ENCODE results near the gene CCN5. TPM values are rescaled to one million over a fixed set of nuclear protein-coding genes. Genes with fewer than 3 reads are reported as not detected.

CCN5 gene
- total RNA-seq, 1 donor from 2014 or later: not detected

DNA sequence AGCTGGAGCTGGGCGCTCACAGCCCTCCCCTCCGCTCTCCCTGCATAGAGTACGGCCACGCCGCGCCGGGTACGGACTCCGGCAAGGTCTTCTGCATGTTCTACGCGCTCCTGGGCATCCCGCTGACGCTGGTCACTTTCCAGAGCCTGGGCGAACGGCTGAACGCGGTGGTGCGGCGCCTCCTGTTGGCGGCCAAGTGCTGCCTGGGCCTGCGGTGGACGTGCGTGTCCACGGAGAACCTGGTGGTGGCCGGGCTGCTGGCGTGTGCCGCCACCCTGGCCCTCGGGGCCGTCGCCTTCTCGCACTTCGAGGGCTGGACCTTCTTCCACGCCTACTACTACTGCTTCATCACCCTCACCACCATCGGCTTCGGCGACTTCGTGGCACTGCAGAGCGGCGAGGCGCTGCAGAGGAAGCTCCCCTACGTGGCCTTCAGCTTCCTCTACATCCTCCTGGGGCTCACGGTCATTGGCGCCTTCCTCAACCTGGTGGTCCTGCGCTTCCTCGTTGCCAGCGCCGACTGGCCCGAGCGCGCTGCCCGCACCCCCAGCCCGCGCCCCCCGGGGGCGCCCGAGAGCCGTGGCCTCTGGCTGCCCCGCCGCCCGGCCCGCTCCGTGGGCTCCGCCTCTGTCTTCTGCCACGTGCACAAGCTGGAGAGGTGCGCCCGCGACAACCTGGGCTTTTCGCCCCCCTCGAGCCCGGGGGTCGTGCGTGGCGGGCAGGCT, 35.1 kb downstream of the CCN5 start:
- Mint-ChIP-seq H3K4me3 (ENCODE audit: unreplicated experiment) (no peak overlapping the region), H3K27me3 (ENCODE audit: unreplicated experiment) (peaks cover 14% of the 10 kb centered on the region), H3K36me3 (ENCODE audit: unreplicated experiment) (no peaks in the 10 kb centered on the region), H3K4me1 (ENCODE audit: low read depth, unreplicated experiment) (peaks cover 18% of the 10 kb centered on the region), H3K27ac (ENCODE audit: unreplicated experiment) (no peak overlapping the region), H3K9me3 (ENCODE audit: unreplicated experiment) (peaks cover 17% of the 10 kb centered on the region)
- TF ChIP-seq, protein P1, sequence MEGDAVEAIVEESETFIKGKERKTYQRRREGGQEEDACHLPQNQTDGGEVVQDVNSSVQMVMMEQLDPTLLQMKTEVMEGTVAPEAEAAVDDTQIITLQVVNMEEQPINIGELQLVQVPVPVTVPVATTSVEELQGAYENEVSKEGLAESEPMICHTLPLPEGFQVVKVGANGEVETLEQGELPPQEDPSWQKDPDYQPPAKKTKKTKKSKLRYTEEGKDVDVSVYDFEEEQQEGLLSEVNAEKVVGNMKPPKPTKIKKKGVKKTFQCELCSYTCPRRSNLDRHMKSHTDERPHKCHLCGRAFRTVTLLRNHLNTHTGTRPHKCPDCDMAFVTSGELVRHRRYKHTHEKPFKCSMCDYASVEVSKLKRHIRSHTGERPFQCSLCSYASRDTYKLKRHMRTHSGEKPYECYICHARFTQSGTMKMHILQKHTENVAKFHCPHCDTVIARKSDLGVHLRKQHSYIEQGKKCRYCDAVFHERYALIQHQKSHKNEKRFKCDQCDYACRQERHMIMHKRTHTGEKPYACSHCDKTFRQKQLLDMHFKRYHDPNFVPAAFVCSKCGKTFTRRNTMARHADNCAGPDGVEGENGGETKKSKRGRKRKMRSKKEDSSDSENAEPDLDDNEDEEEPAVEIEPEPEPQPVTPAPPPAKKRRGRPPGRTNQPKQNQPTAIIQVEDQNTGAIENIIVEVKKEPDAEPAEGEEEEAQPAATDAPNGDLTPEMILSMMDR (IDR thresholded peaks at IDR 0.05; ENCODE audit: partially characterized antibody, unreplicated experiment): no peak
- DNase-seq: no peak

DNA sequence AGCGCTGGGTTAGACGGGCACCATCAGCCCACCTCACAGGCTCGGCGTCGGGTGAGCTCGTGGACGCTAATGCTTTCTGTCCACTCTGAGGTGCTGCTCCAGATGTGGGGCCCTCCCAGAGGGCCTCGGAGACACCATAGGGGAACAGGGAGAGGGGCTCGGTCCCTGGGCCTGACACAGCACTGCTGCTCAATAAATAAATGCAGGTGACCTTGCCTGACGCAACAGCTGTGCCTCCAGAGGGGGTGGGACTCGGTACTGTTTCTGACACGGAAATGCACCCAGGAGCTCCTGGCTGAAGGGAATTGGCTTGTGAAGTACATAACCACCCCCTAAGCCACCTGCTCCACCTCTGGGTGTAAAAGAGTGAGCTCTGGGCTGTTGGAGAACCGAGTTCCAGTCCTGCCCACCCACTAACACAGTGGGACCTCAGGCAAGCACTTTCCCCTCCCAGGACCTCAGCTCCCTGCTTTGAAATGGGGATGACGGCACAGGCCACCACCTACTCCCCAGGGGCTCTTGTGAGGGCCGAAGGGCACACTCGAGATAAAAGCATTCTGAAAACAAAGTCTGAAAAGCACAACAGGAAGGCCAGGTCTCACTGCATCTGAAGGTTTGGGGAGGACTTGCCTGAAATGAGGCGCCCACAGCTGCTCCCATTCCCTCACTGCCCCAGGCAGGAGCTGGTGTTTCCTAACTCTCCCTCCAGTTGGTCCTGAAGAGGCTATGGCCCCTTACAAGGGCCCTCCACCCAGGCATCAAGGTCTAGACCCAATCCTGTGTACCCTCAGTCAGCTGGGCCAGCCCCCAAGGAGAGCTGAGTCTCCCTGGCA, 37.1 kb downstream of the CCN5 start:
- Mint-ChIP-seq H3K36me3 (ENCODE audit: unreplicated experiment) (no peaks in the 10 kb centered on the region), H3K4me1 (ENCODE audit: low read depth, unreplicated experiment) (peaks cover 12% of the 10 kb centered on the region), H3K4me3 (ENCODE audit: unreplicated experiment) (no peak overlapping the region), H3K9me3 (ENCODE audit: unreplicated experiment) (peaks cover 7% of the 10 kb centered on the region), H3K27me3 (ENCODE audit: unreplicated experiment) (peaks cover 10% of the 10 kb centered on the region), H3K27ac (ENCODE audit: unreplicated experiment) (no peak overlapping the region)
- TF ChIP-seq, protein P1 (IDR thresholded peaks at IDR 0.05; ENCODE audit: partially characterized antibody, unreplicated experiment): no peak
- no peak for DNase-seq

DNA sequence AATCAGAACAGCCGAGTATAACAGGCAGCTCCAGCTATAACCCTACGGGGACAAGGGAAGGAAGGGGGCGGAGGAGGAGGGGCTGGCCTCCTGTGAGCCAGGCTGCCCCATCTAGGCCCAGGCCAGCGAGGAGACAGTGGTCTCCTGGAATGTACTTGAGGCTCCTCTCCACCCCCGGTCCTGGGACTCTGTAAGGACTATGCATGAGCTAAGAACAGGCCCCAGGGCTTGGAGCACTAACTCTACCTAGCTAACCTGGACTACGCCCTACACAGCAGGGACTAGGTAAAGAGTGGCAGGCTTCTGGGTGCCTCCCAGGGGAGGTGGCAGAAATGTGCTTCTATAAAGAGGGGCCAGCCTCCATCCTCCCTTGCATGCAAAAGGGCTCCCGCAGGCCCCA, 39.4 kb downstream of the CCN5 start:
- TF ChIP-seq, protein P1 (IDR thresholded peaks at IDR 0.05; ENCODE audit: partially characterized antibody, unreplicated experiment): no peak
- Mint-ChIP-seq H3K4me3 (ENCODE audit: unreplicated experiment) (no peak overlapping the region), H3K27me3 (ENCODE audit: unreplicated experiment) (peaks cover 8% of the 10 kb centered on the region), H3K27ac (ENCODE audit: unreplicated experiment) (no peak overlapping the region), H3K4me1 (ENCODE audit: low read depth, unreplicated experiment) (peaks cover 3% of the 10 kb centered on the region), H3K9me3 (ENCODE audit: unreplicated experiment) (peaks cover 4% of the 10 kb centered on the region), H3K36me3 (ENCODE audit: unreplicated experiment) (no peaks in the 10 kb centered on the region)
- DNase-seq: no peak

GRCh38 chr20:44756011-44756688, 41.0 kb downstream of the CCN5 start:
- H3K36me3 Mint-ChIP-seq (ENCODE audit: unreplicated experiment): no peaks in the 10 kb centered on the region
- no peak for DNase-seq
- no peak overlapping the region for H3K4me3 Mint-ChIP-seq (ENCODE audit: unreplicated experiment)
- H3K4me1 Mint-ChIP-seq (ENCODE audit: low read depth, unreplicated experiment): peaks cover 9% of the 10 kb centered on the region
- no peak overlapping the region for H3K27ac Mint-ChIP-seq (ENCODE audit: unreplicated experiment)
- peaks cover 2% of the 10 kb centered on the region for H3K9me3 Mint-ChIP-seq (ENCODE audit: unreplicated experiment)
- H3K27me3 Mint-ChIP-seq (ENCODE audit: unreplicated experiment): peaks cover 8% of the 10 kb centered on the region
- TF ChIP-seq, protein P1 (IDR thresholded peaks at IDR 0.05; ENCODE audit: partially characterized antibody, unreplicated experiment): no peak

Measured in glutamatergic neuron (in vitro differentiated cells).